Breast epithelium (tissue), 4 donors: Measurements from ENCODE around the gene SYVN1. TPM values are rescaled to one million over a fixed set of nuclear protein-coding genes. Genes with fewer than 3 reads are reported as not detected.

Experiments
- DNase-seq, 2 donors: peaks; one replicate each; pipeline ENCODE4 v3.0.0-alpha.2; 2019; ENCODE audit warnings: low spot score in 2 of 2
- H3K27ac ChIP-seq, 2 donors: fragments of 200-600 bp; sonication (generic) in 1 of 2; one replicate each; pipeline ENCODE4 v1.5.1; 2016 to 2019; ENCODE audit warnings: mild to moderate bottlenecking in 1 of 2
- H3K27me3 ChIP-seq, 2 donors: fragments of 200-600 bp; sonication (generic) in 1 of 2; one replicate each; pipeline versions ENCODE4 v1.5.1 to v1.6.0; 2017 to 2019; ENCODE audit warnings: control low read depth in 1 of 2, mild to moderate bottlenecking in 1 of 2
- H3K36me3 ChIP-seq: fragments of 200-600 bp; one replicate; pipeline ENCODE4 v1.5.1; 2019
- H3K4me1 ChIP-seq, 2 donors: fragments of 200-600 bp; sonication (generic); one replicate each; pipeline ENCODE4 v1.5.1; 2016 to 2019; ENCODE audit warnings: control low read depth in 1 of 2
- H3K4me3 ChIP-seq, 3 donors: fragments of 200-600 bp; sonication (generic); 1 replicate in 2 of 3; 2 replicates in 1 of 3; pipeline ENCODE4 v1.5.1; 2016 to 2019; ENCODE audit warnings: mild to moderate bottlenecking in 3 of 3, moderate library complexity in 2 of 3
- H3K9me3 ChIP-seq, 2 donors: fragments of 200-600 bp; sonication (generic) in 1 of 2; one replicate each; pipeline ENCODE4 v1.5.1; 2016 to 2019; ENCODE audit warnings: control low read depth in 1 of 2
- POLR2A ChIP-seq: fragments of 450-650 bp; IDR thresholded peaks from one replicate; pipeline ENCODE4 v1.6.1; 2016; ENCODE audit warnings: antibody characterized with exemption, mild to moderate bottlenecking, moderate library complexity
- POLR2AphosphoS5 ChIP-seq, 3 donors: sonication (generic); formaldehyde crosslinking; IDR thresholded peaks; one replicate each; pipeline ENCODE4 v1.6.1; 2017; ENCODE audit warnings: antibody characterized with exemption in 3 of 3
- intact Hi-C: fragments of 100-400 bp; cut with DNase I; formaldehyde crosslinking; loops from one replicate; pipeline ENCODE4 v1.15.1; 2023; ENCODE audit warnings: low total_unique reads
- total RNA-seq, 3 donors: library from RNA; depleted of rRNA; stranded (reverse); fragments of >200 nt; gene quantifications; one replicate each; pipeline ENCODE4 v1.1.0, GENCODE V29; 2016
- TF ChIP-seq, protein P1 (sequence below), 3 donors: fragments of 450-650 bp; IDR thresholded peaks; one replicate each; pipeline ENCODE4 v1.5.1; 2016 to 2017; ENCODE audit warnings: antibody characterized with exemption in 3 of 3, mild to moderate bottlenecking in 3 of 3, moderate library complexity in 3 of 3

SYVN1 gene
- total RNA-seq, 3 donors from 2014 or later: 25.8 to 31.7 (median 27.2) TPM

GRCh38 chr11:65090628-65091027 lies 43.7 kb downstream of the SYVN1 start:
- H3K27me3 ChIP-seq: no peaks in the 10 kb centered on the region
- H3K27ac ChIP-seq: no peak overlapping the region
- H3K9me3 ChIP-seq: no peaks in the 10 kb centered on the region
- H3K4me3 ChIP-seq: no peak overlapping the region
- no peak for DNase-seq
- intact Hi-C loops: no loop called here
- H3K4me1 ChIP-seq: no peaks in the 10 kb centered on the region
- no peak for TF ChIP-seq POLR2A
- TF ChIP-seq, protein P1, sequence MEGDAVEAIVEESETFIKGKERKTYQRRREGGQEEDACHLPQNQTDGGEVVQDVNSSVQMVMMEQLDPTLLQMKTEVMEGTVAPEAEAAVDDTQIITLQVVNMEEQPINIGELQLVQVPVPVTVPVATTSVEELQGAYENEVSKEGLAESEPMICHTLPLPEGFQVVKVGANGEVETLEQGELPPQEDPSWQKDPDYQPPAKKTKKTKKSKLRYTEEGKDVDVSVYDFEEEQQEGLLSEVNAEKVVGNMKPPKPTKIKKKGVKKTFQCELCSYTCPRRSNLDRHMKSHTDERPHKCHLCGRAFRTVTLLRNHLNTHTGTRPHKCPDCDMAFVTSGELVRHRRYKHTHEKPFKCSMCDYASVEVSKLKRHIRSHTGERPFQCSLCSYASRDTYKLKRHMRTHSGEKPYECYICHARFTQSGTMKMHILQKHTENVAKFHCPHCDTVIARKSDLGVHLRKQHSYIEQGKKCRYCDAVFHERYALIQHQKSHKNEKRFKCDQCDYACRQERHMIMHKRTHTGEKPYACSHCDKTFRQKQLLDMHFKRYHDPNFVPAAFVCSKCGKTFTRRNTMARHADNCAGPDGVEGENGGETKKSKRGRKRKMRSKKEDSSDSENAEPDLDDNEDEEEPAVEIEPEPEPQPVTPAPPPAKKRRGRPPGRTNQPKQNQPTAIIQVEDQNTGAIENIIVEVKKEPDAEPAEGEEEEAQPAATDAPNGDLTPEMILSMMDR (IDR thresholded peaks at IDR 0.05): no peak
- no peak for TF ChIP-seq POLR2AphosphoS5 (IDR thresholded peaks at IDR 0.05)
- H3K36me3 ChIP-seq: peaks cover 7% of the 10 kb centered on the region

DNA sequence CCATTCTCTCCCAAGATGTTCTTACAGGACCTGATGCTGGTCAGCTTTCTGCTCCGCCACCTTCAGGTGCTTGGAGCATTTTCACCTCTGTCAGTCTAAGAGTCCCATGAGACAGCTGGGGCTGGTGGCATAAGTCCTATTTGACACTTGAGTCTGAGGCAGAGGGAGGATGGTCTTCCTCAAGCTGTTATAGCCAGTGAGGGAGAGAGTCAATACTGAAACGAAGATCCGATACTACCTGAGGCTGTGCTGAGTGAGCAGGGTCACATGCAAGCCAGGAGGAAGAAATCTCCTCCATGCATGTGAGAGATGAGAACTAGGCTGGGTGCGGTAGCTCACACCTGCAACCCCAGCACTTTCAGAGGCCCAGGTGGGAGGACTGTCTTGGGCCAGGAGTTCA lies 44.7 kb downstream of the SYVN1 start:
- H3K4me3 ChIP-seq: no peak overlapping the region
- H3K27ac ChIP-seq: no peak overlapping the region
- H3K36me3 ChIP-seq: peaks cover 7% of the 10 kb centered on the region
- no peaks in the 10 kb centered on the region for H3K4me1 ChIP-seq
- no peaks in the 10 kb centered on the region for H3K27me3 ChIP-seq
- intact Hi-C loops: no loop called here
- no peak for DNase-seq
- TF ChIP-seq POLR2A (no peak), POLR2AphosphoS5 (IDR thresholded peaks at IDR 0.05) (no peak)
- TF ChIP-seq, protein P1 (IDR thresholded peaks at IDR 0.05): no peak
- H3K9me3 ChIP-seq: no peaks in the 10 kb centered on the region

GRCh38 chr11:65087827-65088226 lies 46.5 kb downstream of the SYVN1 start:
- Histone ChIP-seq H3K27ac (no peak overlapping the region), H3K9me3 (no peaks in the 10 kb centered on the region), H3K27me3 (no peaks in the 10 kb centered on the region), H3K4me1 (no peaks in the 10 kb centered on the region), H3K36me3 (peaks cover 7% of the 10 kb centered on the region), H3K4me3 (no peak overlapping the region)
- intact Hi-C loops: no loop called here
- no peak for DNase-seq
- no peak for TF ChIP-seq POLR2A
- TF ChIP-seq, protein P1 (IDR thresholded peaks at IDR 0.05): no peak
- TF ChIP-seq POLR2AphosphoS5 (IDR thresholded peaks at IDR 0.05): no peak

DNA sequence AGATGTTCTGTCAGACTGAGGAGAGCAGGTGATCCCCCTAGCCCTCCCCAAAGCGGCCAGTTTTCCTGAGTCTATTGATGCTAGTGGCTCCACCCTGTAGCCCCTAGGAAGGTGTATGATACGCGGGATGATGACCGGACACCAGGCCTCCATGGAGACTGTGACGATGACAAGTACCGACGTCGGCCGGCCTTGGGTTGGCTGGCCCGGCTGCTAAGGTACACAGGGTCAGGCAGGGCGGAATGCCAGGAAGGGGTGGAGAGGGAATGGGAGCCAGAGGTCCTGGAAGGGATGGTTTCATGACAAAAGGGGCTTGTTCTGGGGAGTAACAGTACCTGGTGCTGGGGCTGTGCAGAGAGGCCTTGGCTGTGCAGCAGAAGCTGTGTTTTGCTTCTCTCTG lies 47.1 kb downstream of the SYVN1 start:
- H3K9me3 ChIP-seq: no peaks in the 10 kb centered on the region
- no peaks in the 10 kb centered on the region for H3K27me3 ChIP-seq
- H3K4me3 ChIP-seq: no peak overlapping the region
- no peak for TF ChIP-seq POLR2A
- no peak for TF ChIP-seq POLR2AphosphoS5 (IDR thresholded peaks at IDR 0.05)
- TF ChIP-seq, protein P1 (IDR thresholded peaks at IDR 0.05): no peak
- H3K27ac ChIP-seq: no peak overlapping the region
- H3K4me1 ChIP-seq: no peaks in the 10 kb centered on the region
- no peak for DNase-seq
- intact Hi-C loops: no loop called here
- peaks cover 7% of the 10 kb centered on the region for H3K36me3 ChIP-seq

GRCh38 chr11:65086809-65087208 lies 47.5 kb downstream of the SYVN1 start:
- no peaks in the 10 kb centered on the region for H3K9me3 ChIP-seq
- peaks cover 7% of the 10 kb centered on the region for H3K36me3 ChIP-seq
- H3K27ac ChIP-seq: no peak overlapping the region
- H3K4me3 ChIP-seq: no peak overlapping the region
- no peak for TF ChIP-seq POLR2A
- TF ChIP-seq POLR2AphosphoS5 (IDR thresholded peaks at IDR 0.05): no peak
- TF ChIP-seq, protein P1 (IDR thresholded peaks at IDR 0.05): no peak
- intact Hi-C loops: no loop called here
- no peaks in the 10 kb centered on the region for H3K4me1 ChIP-seq
- DNase-seq: no peak
- no peaks in the 10 kb centered on the region for H3K27me3 ChIP-seq
